Measurements from ENCODE around the gene SPOCK1.

SPOCK1 gene

GRCh38 chr5:137454671-137455070 is 44.5 kb downstream of the SPOCK1 start:
- no peak overlapping the region for H3K4me3 ChIP-seq (ENCODE audit: control insufficient read depth, low read depth, low read length)
- TF ChIP-seq CTCF (conservative IDR thresholded peaks at IDR 0.05; ENCODE audit: control insufficient read depth, insufficient read depth, low read depth, low read length) = no peak
- no peak for DNase-seq (ENCODE audit: low read depth)

- H3K4me3 ChIP-seq (ENCODE audit: control insufficient read depth, low read depth, low read length) = no peak overlapping the region
- TF ChIP-seq CTCF (conservative IDR thresholded peaks at IDR 0.05; ENCODE audit: control insufficient read depth, insufficient read depth, low read depth, low read length) = no peak
- peak; percentile 69 for DNase-seq (ENCODE audit: low read depth)
Measured at GRCh38 chr5:137453483-137454080, 45.5 kb downstream of the SPOCK1 start.

GRCh38 chr5:137450759-137451158 is 48.4 kb downstream of the SPOCK1 start:
- no peak for TF ChIP-seq CTCF (conservative IDR thresholded peaks at IDR 0.05; ENCODE audit: control insufficient read depth, insufficient read depth, low read depth, low read length)

GRCh38 chr5:137448868-137449267 is 50.3 kb downstream of the SPOCK1 start:
- H3K4me3 ChIP-seq (ENCODE audit: control insufficient read depth, low read depth, low read length) = no peak overlapping the region
- no peak for TF ChIP-seq CTCF (conservative IDR thresholded peaks at IDR 0.05; ENCODE audit: control insufficient read depth, insufficient read depth, low read depth, low read length)
- no peak for DNase-seq (ENCODE audit: low read depth)

More at GRCh38 chr5:137450759-137451158, 48.4 kb downstream of the SPOCK1 start:
- DNase-seq (ENCODE audit: low read depth) = no peak
- no peak overlapping the region for H3K4me3 ChIP-seq (ENCODE audit: control insufficient read depth, low read depth, low read length)

GRCh38 chr5:137446615-137447014 is 52.5 kb downstream of the SPOCK1 start:
- no peak for TF ChIP-seq CTCF (conservative IDR thresholded peaks at IDR 0.05; ENCODE audit: control insufficient read depth, insufficient read depth, low read depth, low read length)
- no peak for DNase-seq (ENCODE audit: low read depth)
- no peak overlapping the region for H3K4me3 ChIP-seq (ENCODE audit: control insufficient read depth, low read depth, low read length)

- TF ChIP-seq CTCF (conservative IDR thresholded peaks at IDR 0.05; ENCODE audit: control insufficient read depth, insufficient read depth, low read depth, low read length) = no peak
- H3K4me3 ChIP-seq (ENCODE audit: control insufficient read depth, low read depth, low read length) = no peak overlapping the region
- no peak for DNase-seq (ENCODE audit: low read depth)
Measured at GRCh38 chr5:137446151-137446550, 53.0 kb downstream of the SPOCK1 start.

- TF ChIP-seq CTCF (conservative IDR thresholded peaks at IDR 0.05; ENCODE audit: control insufficient read depth, insufficient read depth, low read depth, low read length) = no peak
- DNase-seq (ENCODE audit: low read depth) = no peak
- no peak overlapping the region for H3K4me3 ChIP-seq (ENCODE audit: control insufficient read depth, low read depth, low read length)
Measured at GRCh38 chr5:137442660-137443059, 56.5 kb downstream of the SPOCK1 start.

Measured in fibroblast of mammary gland (primary cell).